NCI-H510A treated with DMSO at 0.1 percent for 48 hours (cell line): ENCODE results near the gene AADACL3.
"Not testable (repeated sequence)": the region's sequence is repeated elsewhere in the genome, so short reads cannot be mapped to it uniquely, and the experiment has no call there.

Source experiments
- DNase-seq: peaks from one replicate; lab custom pipeline; 2025; lab: John Stamatoyannopoulos, UW

The AADACL3 gene

GRCh38 chr1:12715896-12716437 lies at the start of gene AADACL3:
Gene AADACL3, plus strand, starts transcription at chr1:12716110. Its CDS starts 67 bp downstream, at chr1:12716177.
- no peak for DNase-seq

GRCh38 chr1:12666141-12666735 lies 49.7 kb upstream of the AADACL3 start:
- DNase-seq: no peak

GRCh38 chr1:12669529-12670068 lies 46.3 kb upstream of the AADACL3 start:
- no peak for DNase-seq

GRCh38 chr1:12674358-12674757 lies 41.6 kb upstream of the AADACL3 start:
- DNase-seq: no peak

GRCh38 chr1:12676122-12676521 lies 39.8 kb upstream of the AADACL3 start:
- DNase-seq: not testable (repeated sequence)

- DNase-seq: no peak
These were observed 38.3 kb upstream of the AADACL3 start for GRCh38 chr1:12677565-12677964.

GRCh38 chr1:12678350-12678749 lies 37.6 kb upstream of the AADACL3 start:
- DNase-seq: no peak

GRCh38 chr1:12678820-12679219 lies 37.1 kb upstream of the AADACL3 start:
- no peak for DNase-seq

- DNase-seq: no peak
These were observed 25.8 kb upstream of the AADACL3 start for GRCh38 chr1:12690156-12690555.

GRCh38 chr1:12692967-12693782 lies 22.7 kb upstream of the AADACL3 start:
- DNase-seq: no peak

GRCh38 chr1:12696658-12697057 lies 19.3 kb upstream of the AADACL3 start:
- DNase-seq: no peak

- DNase-seq: no peak
These were observed 18.5 kb upstream of the AADACL3 start for GRCh38 chr1:12697397-12697796.

- no peak for DNase-seq
These were observed 12.0 kb upstream of the AADACL3 start for GRCh38 chr1:12703821-12704451.

GRCh38 chr1:12706061-12706460 lies 9.8 kb upstream of the AADACL3 start:
- DNase-seq: no peak

- DNase-seq: no peak
These were observed 7.4 kb upstream of the AADACL3 start for GRCh38 chr1:12708396-12709090.

- DNase-seq: no peak
These were observed 6.8 kb upstream of the AADACL3 start for GRCh38 chr1:12709091-12709491.

GRCh38 chr1:12709696-12710095 lies 6.2 kb upstream of the AADACL3 start:
- DNase-seq: no peak

GRCh38 chr1:12711536-12711935 lies 4.4 kb upstream of the AADACL3 start:
- DNase-seq: no peak

- DNase-seq: no peak
These were observed 3.8 kb upstream of the AADACL3 start for GRCh38 chr1:12712076-12712475.

- no peak for DNase-seq
These were observed 3.0 kb upstream of the AADACL3 start for GRCh38 chr1:12712929-12713328.

- DNase-seq: not testable (repeated sequence)
These were observed 2.3 kb upstream of the AADACL3 start for GRCh38 chr1:12713651-12714050.
